ENCODE data around the gene SAG. TPM values are rescaled to one million over a fixed set of nuclear protein-coding genes. Genes with fewer than 3 reads are reported as not detected.

The SAG gene
- total and polyA plus RNA-seq, 5 donors: not detected

GRCh38 chr2:233270366-233270765 lies 37.2 kb upstream of the SAG start:
- ATAC-seq (no peak), DNase-seq (no peak)
- no peaks in the 10 kb centered on the region for H3K27me3 ChIP-seq (ENCODE audit: control insufficient read depth, insufficient read depth)
- no peak overlapping the region for H3K27ac ChIP-seq (ENCODE audit: low read length)
- no peaks in the 10 kb centered on the region for H3K9me3 ChIP-seq (ENCODE audit: control insufficient read depth, low read length)
- intact Hi-C loops (cut with DNase I): no loop called here
- WGBS: 72% methylated on average over 5 of the region's 5 CpGs
- H3K4me3 ChIP-seq (ENCODE audit: low read length): no peak overlapping the region
- no peaks in the 10 kb centered on the region for H3K4me1 ChIP-seq (ENCODE audit: control insufficient read depth, insufficient read depth, low read length)

DNA sequence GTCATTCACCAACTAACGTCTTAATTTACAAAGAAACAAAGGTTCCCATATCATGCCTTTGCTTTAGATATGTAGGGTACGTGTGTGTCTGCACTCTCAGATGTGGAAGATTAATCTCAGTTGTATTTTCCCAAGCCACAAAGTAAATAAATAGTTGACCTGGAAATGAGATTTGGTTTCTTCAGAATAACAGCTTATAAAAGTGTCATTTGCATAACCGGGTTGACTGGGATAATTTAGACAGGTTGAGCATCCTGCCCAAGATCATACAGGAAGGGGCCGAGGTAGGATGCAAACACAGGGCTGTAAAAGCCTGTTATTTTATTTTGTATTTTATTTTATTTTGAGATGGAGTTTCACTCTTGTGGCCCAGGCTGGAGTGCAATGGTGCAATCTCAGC lies 36.7 kb upstream of the SAG start:
- no peaks in the 10 kb centered on the region for H3K4me1 ChIP-seq (ENCODE audit: control insufficient read depth, insufficient read depth, low read length)
- no peaks in the 10 kb centered on the region for H3K9me3 ChIP-seq (ENCODE audit: control insufficient read depth, low read length)
- H3K4me3 ChIP-seq (ENCODE audit: low read length): no peak overlapping the region
- no peak overlapping the region for H3K27ac ChIP-seq (ENCODE audit: low read length)
- intact Hi-C loops (cut with DNase I): no loop called here
- WGBS: 92% methylated on average over 4 of the region's 4 CpGs
- H3K27me3 ChIP-seq (ENCODE audit: control insufficient read depth, insufficient read depth): no peaks in the 10 kb centered on the region
- ATAC-seq: no peak
- no peak for DNase-seq

- no peak for ATAC-seq
- intact Hi-C loops (cut with DNase I): no loop called here
- 91% methylated on average over 2 of the region's 2 CpGs for WGBS
- Histone ChIP-seq H3K27me3 (ENCODE audit: control insufficient read depth, insufficient read depth) (no peaks in the 10 kb centered on the region), H3K27ac (ENCODE audit: low read length) (no peak overlapping the region), H3K4me1 (ENCODE audit: control insufficient read depth, insufficient read depth, low read length) (no peaks in the 10 kb centered on the region), H3K4me3 (ENCODE audit: low read length) (no peak overlapping the region), H3K9me3 (ENCODE audit: control insufficient read depth, low read length) (no peaks in the 10 kb centered on the region)
- no peak for DNase-seq
Measured at GRCh38 chr2:233271693-233272092, 35.9 kb upstream of the SAG start.

DNA sequence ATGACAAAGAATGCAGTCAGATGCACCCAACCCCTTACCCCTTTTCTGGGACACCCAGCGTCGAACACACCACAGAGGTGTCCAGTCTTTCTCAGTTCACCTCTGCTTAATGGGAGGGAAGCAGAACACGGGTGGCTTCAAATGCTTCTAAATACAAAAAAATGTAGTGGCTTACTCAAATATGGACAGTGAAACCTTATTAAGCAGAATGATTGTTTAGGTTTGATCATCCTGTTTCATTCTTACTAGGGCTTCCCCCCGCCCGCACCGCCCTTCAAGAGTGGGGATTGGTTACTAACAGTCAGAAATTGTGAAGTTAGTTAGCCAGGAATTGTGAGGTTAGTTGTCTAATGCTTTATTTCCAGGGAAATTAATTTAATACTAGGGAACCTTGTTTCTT lies 34.5 kb upstream of the SAG start:
- Histone ChIP-seq H3K4me3 (ENCODE audit: low read length) (no peak overlapping the region), H3K27me3 (ENCODE audit: control insufficient read depth, insufficient read depth) (no peaks in the 10 kb centered on the region), H3K9me3 (ENCODE audit: control insufficient read depth, low read length) (no peaks in the 10 kb centered on the region), H3K27ac (ENCODE audit: low read length) (no peak overlapping the region), H3K4me1 (ENCODE audit: control insufficient read depth, insufficient read depth, low read length) (no peaks in the 10 kb centered on the region)
- intact Hi-C loops (cut with DNase I): no loop called here
- ATAC-seq: no peak
- WGBS: 84% methylated on average over 6 of the region's 6 CpGs
- DNase-seq: no peak

DNA sequence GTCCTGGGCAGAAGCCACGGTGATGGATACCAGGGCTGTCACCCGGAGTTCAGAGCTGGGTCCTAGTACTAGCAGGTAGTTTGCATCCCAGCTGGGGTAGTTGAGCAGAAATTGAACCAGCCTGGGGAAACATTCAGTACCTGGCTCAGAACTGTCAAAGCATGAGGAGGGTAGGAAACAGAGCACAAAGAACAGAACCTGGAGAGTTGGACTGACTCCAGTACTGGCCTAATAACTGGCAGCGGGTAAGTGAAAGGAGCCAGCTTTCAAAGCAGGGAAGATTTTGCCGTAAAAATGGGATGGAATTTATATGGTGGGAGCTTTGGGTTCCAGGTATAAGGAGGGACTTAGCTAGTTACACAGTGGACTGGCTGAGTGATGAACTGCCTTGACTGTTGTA lies 32.4 kb upstream of the SAG start:
- 89% methylated on average over 4 of the region's 4 CpGs for WGBS
- Histone ChIP-seq H3K4me1 (ENCODE audit: control insufficient read depth, insufficient read depth, low read length) (no peaks in the 10 kb centered on the region), H3K9me3 (ENCODE audit: control insufficient read depth, low read length) (no peaks in the 10 kb centered on the region)

GRCh38 chr2:233278921-233279320 lies 28.7 kb upstream of the SAG start:
- 93% methylated on average over 2 of the region's 2 CpGs for WGBS
- ATAC-seq (no peak), DNase-seq (no peak)

More for the DNA sequence above, 32.4 kb upstream of the SAG start:
- no peak for ATAC-seq
- intact Hi-C loops (cut with DNase I): no loop called here
- no peak overlapping the region for H3K27ac ChIP-seq (ENCODE audit: low read length)
- no peak for DNase-seq
- no peaks in the 10 kb centered on the region for H3K27me3 ChIP-seq (ENCODE audit: control insufficient read depth, insufficient read depth)
- no peak overlapping the region for H3K4me3 ChIP-seq (ENCODE audit: low read length)

GRCh38 chr2:233280114-233280693 lies 27.4 kb upstream of the SAG start:
- Histone ChIP-seq H3K4me3 (ENCODE audit: low read length) (no peak overlapping the region), H3K9me3 (ENCODE audit: control insufficient read depth, low read length) (no peaks in the 10 kb centered on the region), H3K27me3 (ENCODE audit: control insufficient read depth, insufficient read depth) (no peaks in the 10 kb centered on the region), H3K27ac (ENCODE audit: low read length) (no peak overlapping the region), H3K4me1 (ENCODE audit: control insufficient read depth, insufficient read depth, low read length) (no peaks in the 10 kb centered on the region)
- ATAC-seq: no peak
- no peak for DNase-seq
- intact Hi-C loops (cut with DNase I): loop anchor here in 1 of 4 donors (10.0 kb wide), 1 partner anchor 165 kb away; no protein-coding TSS in a partner anchor
- 65% methylated on average over 4 of the region's 4 CpGs for WGBS

More at GRCh38 chr2:233278921-233279320, 28.7 kb upstream of the SAG start:
- intact Hi-C loops (cut with DNase I): no loop called here
- Histone ChIP-seq H3K4me3 (ENCODE audit: low read length) (no peak overlapping the region), H3K9me3 (ENCODE audit: control insufficient read depth, low read length) (no peaks in the 10 kb centered on the region), H3K4me1 (ENCODE audit: control insufficient read depth, insufficient read depth, low read length) (no peaks in the 10 kb centered on the region), H3K27me3 (ENCODE audit: control insufficient read depth, insufficient read depth) (no peaks in the 10 kb centered on the region), H3K27ac (ENCODE audit: low read length) (no peak overlapping the region)

GRCh38 chr2:233281553-233281952 lies 26.1 kb upstream of the SAG start:
- H3K9me3 ChIP-seq (ENCODE audit: control insufficient read depth, low read length): no peaks in the 10 kb centered on the region
- WGBS: 95% methylated on average over 4 of the region's 4 CpGs
- no peaks in the 10 kb centered on the region for H3K4me1 ChIP-seq (ENCODE audit: control insufficient read depth, insufficient read depth, low read length)
- no peak overlapping the region for H3K27ac ChIP-seq (ENCODE audit: low read length)
- ATAC-seq (no peak), DNase-seq (no peak)
- H3K4me3 ChIP-seq (ENCODE audit: low read length): no peak overlapping the region
- H3K27me3 ChIP-seq (ENCODE audit: control insufficient read depth, insufficient read depth): no peaks in the 10 kb centered on the region
- intact Hi-C loops (cut with DNase I): loop anchor here in 1 of 4 donors (10.0 kb wide), 1 partner anchor 163 kb away; no protein-coding TSS in a partner anchor

GRCh38 chr2:233281992-233282603 lies 25.5 kb upstream of the SAG start:
- intact Hi-C loops (cut with DNase I): loop anchor here in 1 of 4 donors (10.0 kb wide), 1 partner anchor 163 kb away; no protein-coding TSS in a partner anchor
- H3K4me1 ChIP-seq (ENCODE audit: control insufficient read depth, insufficient read depth, low read length): no peaks in the 10 kb centered on the region
- H3K27me3 ChIP-seq (ENCODE audit: control insufficient read depth, insufficient read depth): no peaks in the 10 kb centered on the region
- H3K27ac ChIP-seq (ENCODE audit: low read length): no peak overlapping the region
- WGBS: 88% methylated on average over 6 of the region's 6 CpGs
- no peak for DNase-seq
- H3K9me3 ChIP-seq (ENCODE audit: control insufficient read depth, low read length): no peaks in the 10 kb centered on the region
- H3K4me3 ChIP-seq (ENCODE audit: low read length): no peak overlapping the region
- no peak for ATAC-seq

DNA sequence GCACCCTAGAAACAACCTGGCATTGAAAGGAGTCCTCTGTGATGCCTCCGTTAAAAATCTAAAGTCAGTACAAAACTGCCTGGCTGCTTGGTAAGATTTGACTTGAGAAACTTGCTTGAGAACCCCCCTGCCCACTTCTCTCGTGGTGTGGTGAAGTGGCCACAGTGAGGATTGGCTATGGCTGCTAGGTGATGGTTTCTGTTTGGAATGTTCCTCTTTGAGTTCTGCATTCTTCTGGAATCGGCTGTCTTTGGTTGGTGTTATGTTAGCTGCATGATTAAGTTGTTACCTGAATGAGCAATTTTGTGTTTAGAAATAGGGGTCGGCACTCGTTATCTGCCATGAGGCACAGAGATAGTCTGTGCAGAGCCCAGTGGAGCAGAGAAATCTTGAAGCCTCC lies 21.7 kb upstream of the SAG start:
- no peaks in the 10 kb centered on the region for H3K4me1 ChIP-seq (ENCODE audit: control insufficient read depth, insufficient read depth, low read length)
- ATAC-seq (no peak), DNase-seq (no peak)
- H3K4me3 ChIP-seq (ENCODE audit: low read length): no peak overlapping the region
- no peaks in the 10 kb centered on the region for H3K27me3 ChIP-seq (ENCODE audit: control insufficient read depth, insufficient read depth)
- no peaks in the 10 kb centered on the region for H3K9me3 ChIP-seq (ENCODE audit: control insufficient read depth, low read length)
- no peak overlapping the region for H3K27ac ChIP-seq (ENCODE audit: low read length)
- intact Hi-C loops (cut with DNase I): loop anchor here in 1 of 4 donors (10.0 kb wide), 1 partner anchor 159 kb away; no protein-coding TSS in a partner anchor
- WGBS: 79% methylated on average over 5 of the region's 5 CpGs

- Histone ChIP-seq H3K4me1 (ENCODE audit: control insufficient read depth, insufficient read depth, low read length) (no peaks in the 10 kb centered on the region), H3K9me3 (ENCODE audit: control insufficient read depth, low read length) (no peaks in the 10 kb centered on the region), H3K27ac (ENCODE audit: low read length) (no peak overlapping the region), H3K4me3 (ENCODE audit: low read length) (no peak overlapping the region), H3K27me3 (ENCODE audit: control insufficient read depth, insufficient read depth) (no peaks in the 10 kb centered on the region)
- WGBS: 94% methylated on average over 6 of the region's 6 CpGs
- ATAC-seq: no peak
- DNase-seq: no peak
- intact Hi-C loops (cut with DNase I): loop anchor here in 1 of 4 donors (10.0 kb wide), 1 partner anchor 157 kb away; no protein-coding TSS in a partner anchor
Measured at GRCh38 chr2:233287871-233288270, 19.7 kb upstream of the SAG start.
